Adrenal gland (tissue), 5 donors: ENCODE results near the gene PRDM8.

ENCODE experiments used
- CTCF ChIP-seq, 6 experiments: fragments of 450-650 bp in 4 of 6; fragments of 200-600 bp in 2 of 6; sonication (generic) in 1 of 6; IDR thresholded peaks; 1 replicate in 5 of 6; 2 replicates in 1 of 6; pipeline versions ENCODE4 v1.5.1 to v1.8.0; 2016 to 2021; ENCODE audit warnings: antibody characterized with exemption in 6 of 6, mild to moderate bottlenecking in 2 of 6, moderate library complexity in 1 of 6
- POLR2A ChIP-seq, 2 donors: fragments of 450-650 bp; IDR thresholded peaks; one replicate each; pipeline ENCODE4 v1.6.1; 2017; ENCODE audit warnings: antibody characterized with exemption in 2 of 2, mild to moderate bottlenecking in 2 of 2, moderate library complexity in 1 of 2
- donor health status: DM: no; HTN: no; CAD: no.

GRCh38 chr4:80252427-80252826 lies 55.1 kb downstream of the PRDM8 start:
- no peak for TF ChIP-seq CTCF (IDR thresholded peaks at IDR 0.05)
- TF ChIP-seq POLR2A (IDR thresholded peaks at IDR 0.05): no peak
